H1 (cell line): ENCODE data around the gene AFAP1L1. TPM values are rescaled to one million over a fixed set of nuclear protein-coding genes. Genes with fewer than 3 reads are reported as not detected.

Experiments used
- CTCF ChIA-PET: fragments of 300-600 bp; sonication (Branson Sonifier 250); formaldehyde crosslinking; loops from one replicate; lab custom pipeline; 2021; ENCODE audit not compliant: partially characterized antibody; lab: Charles Lee
- POLR2A ChIA-PET: fragments of 300-600 bp; sonication (Branson Sonifier 250); formaldehyde crosslinking; loops from one replicate; lab custom pipeline; 2021; ENCODE audit warnings: inconsistent platforms; ENCODE audit not compliant: partially characterized antibody; lab: Charles Lee
- DNase-seq, 2 experiments: peaks; one replicate each; pipeline versions ENCODE4 v3.0.0 to v3.0.0-alpha.2; 2010 to 2022; ENCODE audit warnings: low spot score in 2 of 2, low read depth in 1 of 2, mixed read lengths in 1 of 2
- FAIRE-seq: peaks from 2 replicates; lab custom pipeline; 2011; peaks lifted over from hg19 to GRCh38; lab: Jason Lieb, UNC
- H2AFZ ChIP-seq: 2 replicates; pipeline ENCODE4 v1.8.1; 2012; ENCODE audit warnings: low read length, inconsistent platforms
- H2AK5ac ChIP-seq: 2 replicates; pipeline ENCODE4 v1.6.1; 2013; ENCODE audit warnings: low read depth, low read length
- H2BK120ac ChIP-seq: replicated peaks from 2 replicates; pipeline ENCODE3; 2013; ENCODE audit warnings: low read depth, low read length, inconsistent platforms
- H2BK12ac ChIP-seq: 2 replicates; pipeline ENCODE4 v1.6.1; 2013; ENCODE audit warnings: low read depth, low read length
- H2BK15ac ChIP-seq: 2 replicates; pipeline ENCODE4 v1.6.1; 2013; ENCODE audit warnings: low read length
- H2BK20ac ChIP-seq: 2 replicates; pipeline ENCODE4 v1.6.1; 2013; ENCODE audit warnings: low read length
- H2BK5ac ChIP-seq: 2 replicates; pipeline ENCODE4 v1.6.1; 2013; ENCODE audit warnings: low read depth, low read length
- H3K14ac ChIP-seq: 2 replicates; pipeline ENCODE4 v1.6.1; 2013; ENCODE audit warnings: inconsistent platforms; ENCODE audit not compliant: insufficient read length
- H3K18ac ChIP-seq: 2 replicates; pipeline ENCODE4 v1.6.1; 2013; ENCODE audit warnings: low read length; ENCODE audit errors: extremely low read depth
- H3K23ac ChIP-seq: 2 replicates; pipeline ENCODE4 v1.6.1; 2013; ENCODE audit warnings: inconsistent platforms; ENCODE audit not compliant: insufficient read length
- H3K23me2 ChIP-seq: 2 replicates; pipeline ENCODE4 v1.6.1; 2013; ENCODE audit warnings: low read depth, low read length
- H3K27ac ChIP-seq: 2 replicates; pipeline ENCODE4 v1.6.1; 2011; ENCODE audit warnings: low read depth, low read length, inconsistent platforms
- H3K27me3 ChIP-seq, 4 experiments: replicated peaks in 1 of 4; 1 replicate in 1 of 4; 2 replicates in 3 of 4; pipeline versions ENCODE4 v1.6.1 to v1.8.1; 2011 to 2013; ENCODE audit warnings: low read length in 3 of 4, mild to moderate bottlenecking in 3 of 4, inconsistent platforms in 2 of 4, mixed read lengths in 2 of 4, moderate library complexity in 1 of 4; ENCODE audit not compliant: control insufficient read depth in 3 of 4, insufficient read depth in 3 of 4; ENCODE audit errors: extremely low read depth in 1 of 4
- H3K36me3 ChIP-seq, 4 experiments: 2 replicates each; pipeline versions ENCODE4 v1.6.1 to v1.8.1; 2011 to 2013; ENCODE audit warnings: mild to moderate bottlenecking in 4 of 4, low read length in 3 of 4, moderate library complexity in 2 of 4, control low read depth in 1 of 4, inconsistent platforms in 1 of 4; ENCODE audit not compliant: insufficient read depth in 4 of 4, control insufficient read depth in 2 of 4
- H3K4ac ChIP-seq: replicated peaks from 2 replicates; pipeline ENCODE3; 2013; ENCODE audit warnings: low read length, low read depth, mixed read lengths, inconsistent platforms; ENCODE audit not compliant: insufficient read length
- H3K4me1 ChIP-seq, 4 experiments: replicated peaks in 1 of 4; 1 replicate in 1 of 4; 2 replicates in 3 of 4; pipeline versions ENCODE4 v1.6.1 to v1.8.1; 2011 to 2013; ENCODE audit warnings: low read length in 3 of 4, inconsistent platforms in 2 of 4, mixed read lengths in 1 of 4; ENCODE audit not compliant: insufficient read depth in 4 of 4, control insufficient read depth in 3 of 4
- H3K4me2 ChIP-seq, 2 experiments: 2 replicates each; pipeline versions ENCODE4 v1.6.1 to v1.8.1; 2011 to 2013; ENCODE audit warnings: low read depth in 2 of 2, low read length in 2 of 2, control low read depth in 1 of 2, inconsistent platforms in 1 of 2, mild to moderate bottlenecking in 1 of 2; ENCODE audit not compliant: insufficient read depth in 1 of 2
- H3K4me3 ChIP-seq, 4 experiments: fragments of 200-600, 300-600 bp in 1 of 4; sonication (generic), shearing (Covaris generic), sonication (Bioruptor Twin) in 1 of 4; 2 replicates each; pipeline versions ENCODE4 v1.5.1 to v1.8.1; 2011 to 2016; ENCODE audit warnings: low read length in 4 of 4, low read depth in 3 of 4, control low read depth in 2 of 4, inconsistent platforms in 2 of 4, mild to moderate bottlenecking in 2 of 4, mixed read lengths in 1 of 4, moderate library complexity in 1 of 4; ENCODE audit not compliant: insufficient read depth in 2 of 4; ENCODE audit errors: extremely low read depth in 1 of 4
- H3K56ac ChIP-seq: replicated peaks from 2 replicates; pipeline ENCODE3; 2013; ENCODE audit warnings: low read depth, mild to moderate bottlenecking, mixed read lengths, low read length, inconsistent platforms; ENCODE audit not compliant: insufficient read length
- H3K79me1 ChIP-seq: 2 replicates; pipeline ENCODE4 v1.6.1; 2013; ENCODE audit warnings: low read depth, low read length, control low read depth
- H3K79me2 ChIP-seq, 2 experiments: 2 replicates each; pipeline versions ENCODE4 v1.6.1 to v1.8.1; 2012 to 2013; ENCODE audit warnings: low read length in 2 of 2, mild to moderate bottlenecking in 2 of 2, inconsistent platforms in 1 of 2; ENCODE audit not compliant: insufficient read depth in 2 of 2, control insufficient read depth in 1 of 2
- H3K9ac ChIP-seq, 4 experiments: replicated peaks in 1 of 4; 1 replicate in 1 of 4; 2 replicates in 3 of 4; pipeline versions ENCODE4 v1.6.1 to v1.8.1; 2011 to 2013; ENCODE audit warnings: low read depth in 3 of 4, low read length in 3 of 4, control low read depth in 2 of 4, mild to moderate bottlenecking in 2 of 4, moderate library complexity in 2 of 4, inconsistent platforms in 1 of 4; ENCODE audit errors: extremely low read depth in 1 of 4
- H3K9me3 ChIP-seq, 2 experiments: 2 replicates each; pipeline versions ENCODE4 v1.6.1 to v1.8.1; 2012 to 2013; ENCODE audit warnings: mild to moderate bottlenecking in 2 of 2, moderate library complexity in 2 of 2, control low read depth in 1 of 2, inconsistent platforms in 1 of 2, low read depth in 1 of 2, low read length in 1 of 2, mixed read lengths in 1 of 2; ENCODE audit not compliant: insufficient read depth in 2 of 2
- H4K20me1 ChIP-seq, 2 experiments: replicated peaks in 1 of 2; 2 replicates each; pipeline versions ENCODE3 to v1.8.1; 2011 to 2013; ENCODE audit warnings: inconsistent platforms in 2 of 2, low read length in 2 of 2, mild to moderate bottlenecking in 1 of 2; ENCODE audit not compliant: insufficient read depth in 2 of 2, control insufficient read depth in 1 of 2
- H4K5ac ChIP-seq: 2 replicates; pipeline ENCODE4 v1.6.1; 2013; ENCODE audit warnings: low read length, low read depth, mixed read lengths, inconsistent platforms; ENCODE audit not compliant: insufficient read length
- H4K8ac ChIP-seq: 2 replicates; pipeline ENCODE4 v1.8.0; 2013; ENCODE audit warnings: mild to moderate bottlenecking, moderate library complexity, low read length, inconsistent platforms; ENCODE audit not compliant: insufficient read depth; ENCODE audit errors: extremely low read depth
- H4K91ac ChIP-seq: replicated peaks from 2 replicates; pipeline ENCODE3; 2013; ENCODE audit warnings: low read length, mixed read lengths, inconsistent platforms; ENCODE audit not compliant: insufficient read length
- CBX5 ChIP-seq: fragments of 300-800, 300-1000 bp; sonication (generic); IDR thresholded peaks from 2 replicates; pipeline ENCODE4 v1.7.1; 2016; ENCODE audit warnings: antibody characterized with exemption, low read length, low read depth
- CREB1 ChIP-seq: IDR thresholded peaks from 2 replicates; pipeline ENCODE4 v1.6.1; 2012; ENCODE audit warnings: inconsistent platforms
- CTCF ChIP-seq, 3 experiments: IDR thresholded peaks; 1 replicate in 2 of 3; 2 replicates in 1 of 3; pipeline versions ENCODE4 v1.5.1 to v1.6.1; 2011; ENCODE audit warnings: low read length in 3 of 3, mild to moderate bottlenecking in 3 of 3, inconsistent platforms in 2 of 3, low read depth in 1 of 3, moderate library complexity in 1 of 3; ENCODE audit not compliant: insufficient read depth in 1 of 3; ENCODE audit errors: control extremely low read depth in 1 of 3
- EGR1 ChIP-seq: IDR thresholded peaks from 2 replicates; pipeline ENCODE4 v1.6.1; 2011; ENCODE audit warnings: low read depth, low read length, borderline replicate concordance
- EZH2 ChIP-seq: fragments of 200-600 bp; sonication (generic); IDR thresholded peaks from 2 replicates; pipeline ENCODE4 v1.7.1; 2012; ENCODE audit warnings: low read depth, mild to moderate bottlenecking, moderate library complexity, low read length, inconsistent platforms; ENCODE audit not compliant: severe bottlenecking
- HDAC2 ChIP-seq, 2 experiments: fragments of 300-600 bp in 1 of 2; sonication (generic) in 1 of 2; IDR thresholded peaks; 2 replicates each; pipeline ENCODE4 v1.6.1; 2011 to 2012; ENCODE audit warnings: low read depth in 2 of 2, low read length in 2 of 2, mild to moderate bottlenecking in 2 of 2, moderate library complexity in 2 of 2, borderline replicate concordance in 1 of 2, inconsistent platforms in 1 of 2
- SUZ12 ChIP-seq: fragments of 200-600 bp; sonication (generic); IDR thresholded peaks from 2 replicates; pipeline ENCODE4 v1.6.1; 2012; ENCODE audit warnings: mild to moderate bottlenecking, inconsistent platforms, low read length, moderate library complexity, mixed read lengths
- TCF12 ChIP-seq: IDR thresholded peaks from 2 replicates; pipeline ENCODE4 v1.6.1; 2011; ENCODE audit warnings: low read depth, mild to moderate bottlenecking, low read length
- USF2 ChIP-seq: IDR thresholded peaks from 2 replicates; pipeline ENCODE4 v1.6.1; 2011; ENCODE audit warnings: low read length, improper control_type of control experiment
- WGBS, 2 experiments: shearing (Covaris generic) in 1 of 2; methylation state at CpG; one replicate each; pipeline versions ENCODE4 v1.1.6 to v1.1.7; 2013 to 2015; ENCODE audit warnings: low lambda C conversion rate in 2 of 2, mixed read lengths in 2 of 2, inconsistent platforms in 1 of 2, low coverage in 1 of 2, missing lambda C conversion rate in 1 of 2; ENCODE audit not compliant: insufficient replicate concordance in 2 of 2, insufficient coverage in 1 of 2, insufficient read length in 1 of 2; ENCODE audit errors: extremely low coverage in 1 of 2, missing lambda C conversion rate in 1 of 2; 5-methylcytosine and 5-hydroxymethylcytosine counted together
- polyA plus RNA-seq, 7 experiments: library from polyadenylated mRNA; depleted of rRNA in 3 of 7; stranded (reverse) in 5 of 7; unstranded in 2 of 7; fragments of >200 nt in 5 of 7; fragments of 200-250 nt in 2 of 7; gene quantifications; 1 replicate in 5 of 7; 2 replicates in 1 of 7; 4 replicates in 1 of 7; pipeline versions ENCODE4 v1.2.1 to v1.2.3, GENCODE V29; 2011 to 2013; ENCODE audit warnings: missing spikeins in 2 of 7, mixed read lengths in 2 of 7
- total RNA-seq: library from RNA; stranded (reverse); fragmentation: NEBNext Ultra II Directional; extraction: Animal tissue kit (Norgen Biotek cat#: 25700); gene quantifications from 2 replicates; pipeline ENCODE4 v1.2.1, GENCODE V29; 2021

AFAP1L1 gene
- total and polyA plus RNA-seq, 2 of the 8 experiments (the other 6 are each of a cell fraction or from before 2014, with no cell fraction given): 0.79 to 4.7 TPM

DNA sequence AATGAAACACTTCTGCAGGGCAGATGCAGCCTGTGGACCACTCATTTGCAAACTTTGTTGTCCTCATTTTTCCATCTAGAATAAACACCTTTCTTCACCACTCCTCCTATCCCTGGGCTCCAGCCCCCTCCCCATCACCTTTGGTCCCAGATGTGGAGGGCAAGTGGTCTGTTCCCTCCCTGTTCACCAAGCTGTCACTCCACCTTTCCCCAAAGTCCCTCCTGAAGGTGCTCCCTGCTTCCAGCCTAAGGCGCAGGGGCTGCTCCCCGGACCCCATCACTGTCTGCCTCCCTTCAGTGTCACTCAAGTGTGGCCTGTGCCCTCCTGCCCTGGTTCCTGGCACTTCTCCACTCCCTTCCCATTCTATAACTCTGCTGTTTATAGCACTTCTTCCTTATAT lies 93.1 kb downstream of the AFAP1L1 start:
- H2BK120ac ChIP-seq: no peak overlapping the region
- H2BK12ac ChIP-seq: no peak overlapping the region
- H3K9ac ChIP-seq: no peak overlapping the region
- no peaks in the 10 kb centered on the region; a peak in 1 of 8 replicates for H3K36me3 ChIP-seq
- no peak overlapping the region for H2BK15ac ChIP-seq
- no peak overlapping the region for H3K56ac ChIP-seq
- H3K79me2 ChIP-seq: no peaks in the 10 kb centered on the region
- H2BK20ac ChIP-seq: no peak overlapping the region
- H3K4me1 ChIP-seq: peaks cover 0 to 3% (median 1%) of the 10 kb centered on the region in 4 experiments; a peak in 3 of 7 replicates
- H3K4me2 ChIP-seq: no peak overlapping the region
- DNase-seq: no peak
- POLR2A ChIA-PET: no interaction called here
- CTCF ChIA-PET: interaction anchor here (1.3 to 46.1 kb wide), 6 partner anchors 7 to 74 kb away, joined by 4 to 1310 read pairs (median 35); partner anchors contain the start of genes GRPEL2 and IL17B
- no peak overlapping the region for H2BK5ac ChIP-seq
- H3K9me3 ChIP-seq: no peaks in the 10 kb centered on the region
- TF ChIP-seq CBX5 (no peak), CTCF (IDR thresholded peaks at IDR 0.05; ENCODE audit: control extremely low read depth in 1 of 3, insufficient read depth in 1 of 3, low read depth in 1 of 3, low read length in 3 of 3) (no peak), CREB1 (no peak), TCF12 (no peak), EZH2 (no peak), EGR1 (no peak), HDAC2 (IDR thresholded peaks at IDR 0.05; ENCODE audit: borderline replicate concordance in 1 of 2, low read depth in 2 of 2, low read length in 2 of 2) (no peak), USF2 (no peak), SUZ12 (no peak)
- TF ChIP-seq, all 59 proteins: peak for 0
- no peak overlapping the region for H3K23ac ChIP-seq
- no peak overlapping the region for H4K5ac ChIP-seq
- H3K23me2 ChIP-seq: no peaks in the 10 kb centered on the region
- H4K91ac ChIP-seq: no peak overlapping the region
- H2AK5ac ChIP-seq: no peak overlapping the region
- no peak overlapping the region for H3K18ac ChIP-seq
- FAIRE-seq: no peak
- H3K27me3 ChIP-seq: no peaks in the 10 kb centered on the region
- no peak overlapping the region for H3K14ac ChIP-seq
- no peak overlapping the region for H4K8ac ChIP-seq
- no peak overlapping the region for H3K4ac ChIP-seq
- H3K4me3 ChIP-seq: no peak overlapping the region
- peaks cover 0 to 3% of the 10 kb centered on the region in 2 experiments for H4K20me1 ChIP-seq
- no peaks in the 10 kb centered on the region for H3K79me1 ChIP-seq
- H3K27ac ChIP-seq: no peak overlapping the region
- H2AFZ ChIP-seq: no peak overlapping the region
- 82% methylated on average over 2 of the region's 2 CpGs; no CpG with 5 or more reads in 1 of the 2 experiments for WGBS, 2 experiments
